GM12878 (cell line): ENCODE measurements around the gene ARID3A.

Experiments used
- CEBPZ ChIP-seq: fragments of 150-350 bp; IDR thresholded peaks from 2 replicates; pipeline ENCODE4 v1.6.1; 2016; ENCODE audit warnings: low read depth, low read length
- HDAC6 ChIP-seq: fragments of 200-600 bp; sonication (generic); IDR thresholded peaks from one replicate; pipeline ENCODE4 v1.8.0; 2017; ENCODE audit warnings: antibody characterized with exemption; ENCODE audit not compliant: unreplicated experiment
- MYC ChIP-seq: IDR thresholded peaks from 2 replicates; pipeline ENCODE4 v1.6.1; 2011; ENCODE audit warnings: mild to moderate bottlenecking, low read length, moderate library complexity, inconsistent platforms; ENCODE audit not compliant: insufficient read depth, insufficient replicate concordance, insufficient read length, severe bottlenecking
- NFIC ChIP-seq: IDR thresholded peaks from 2 replicates; pipeline ENCODE4 v1.6.1; 2012; ENCODE audit warnings: low read depth, mild to moderate bottlenecking, inconsistent platforms, low read length, moderate library complexity
- NR2C2 ChIP-seq: IDR thresholded peaks from 2 replicates; pipeline ENCODE4 v1.6.1; 2011; ENCODE audit warnings: borderline replicate concordance, low read depth; ENCODE audit not compliant: control insufficient read depth, insufficient read length
- REST ChIP-seq: IDR thresholded peaks from 2 replicates; pipeline ENCODE4 v1.6.1; 2012; ENCODE audit warnings: mild to moderate bottlenecking, low read depth, low read length

GRCh38 chr19:904545-904944 lies 21.3 kb upstream of the ARID3A start:
- TF ChIP-seq NR2C2 (no peak), NFIC (no peak), HDAC6 (no peak), MYC (no peak), CEBPZ (no peak), REST (no peak)
